ENCODE measurements around the gene ATG10. TPM values are rescaled to one million over a fixed set of nuclear protein-coding genes. Genes with fewer than 3 reads are reported as not detected.

ATG10 gene
- total RNA-seq, 1 donor from 2014 or later, result 5.3 TPM

DNA sequence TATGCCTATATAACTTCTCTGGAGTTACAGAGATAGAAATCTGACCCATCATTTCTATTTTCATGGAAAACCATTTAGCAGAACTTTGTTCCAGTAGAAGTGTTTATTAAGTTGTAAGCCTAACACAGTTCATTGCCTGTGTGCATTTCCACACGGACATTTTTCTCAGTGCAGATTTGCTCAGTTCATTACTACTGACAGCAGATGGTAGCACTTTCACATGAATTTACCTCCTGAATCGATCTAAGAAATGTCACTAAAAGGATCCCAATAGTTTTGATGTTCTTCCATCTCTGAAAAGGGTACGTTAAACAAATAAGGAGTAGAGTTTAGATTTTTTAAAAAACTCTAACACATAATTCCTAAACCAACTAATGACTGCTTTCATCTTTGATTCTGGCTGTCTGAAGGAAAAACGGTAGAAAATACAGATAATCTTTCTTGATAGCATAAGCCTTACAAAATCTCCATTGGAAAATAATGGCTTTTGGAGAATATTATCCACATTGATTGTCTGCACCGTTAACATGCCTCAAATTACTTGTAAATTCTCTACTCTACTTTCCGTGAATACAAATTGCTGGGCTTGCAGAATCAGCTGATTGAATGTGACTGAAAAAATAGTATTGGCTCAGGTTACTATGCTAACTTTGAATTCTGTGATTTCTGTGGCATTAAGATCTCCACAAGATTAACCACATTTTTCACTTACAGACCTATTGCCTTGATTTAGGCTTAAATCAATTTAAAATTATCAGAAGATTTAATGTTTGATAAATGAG lies 273.2 kb downstream of the ATG10 start:
- Mint-ChIP-seq H3K4me1 (no peaks in the 10 kb centered on the region), H3K9me3 (peaks cover 17% of the 10 kb centered on the region), H3K4me3 (no peak overlapping the region), H3K27ac (no peak overlapping the region), H3K36me3 (ENCODE audit: low read depth) (peaks cover 12% of the 10 kb centered on the region), H3K27me3 (no peaks in the 10 kb centered on the region)
- DNase-seq (no peak), ATAC-seq (ENCODE audit: low read depth) (no peak)
- TF ChIP-seq, protein P1, sequence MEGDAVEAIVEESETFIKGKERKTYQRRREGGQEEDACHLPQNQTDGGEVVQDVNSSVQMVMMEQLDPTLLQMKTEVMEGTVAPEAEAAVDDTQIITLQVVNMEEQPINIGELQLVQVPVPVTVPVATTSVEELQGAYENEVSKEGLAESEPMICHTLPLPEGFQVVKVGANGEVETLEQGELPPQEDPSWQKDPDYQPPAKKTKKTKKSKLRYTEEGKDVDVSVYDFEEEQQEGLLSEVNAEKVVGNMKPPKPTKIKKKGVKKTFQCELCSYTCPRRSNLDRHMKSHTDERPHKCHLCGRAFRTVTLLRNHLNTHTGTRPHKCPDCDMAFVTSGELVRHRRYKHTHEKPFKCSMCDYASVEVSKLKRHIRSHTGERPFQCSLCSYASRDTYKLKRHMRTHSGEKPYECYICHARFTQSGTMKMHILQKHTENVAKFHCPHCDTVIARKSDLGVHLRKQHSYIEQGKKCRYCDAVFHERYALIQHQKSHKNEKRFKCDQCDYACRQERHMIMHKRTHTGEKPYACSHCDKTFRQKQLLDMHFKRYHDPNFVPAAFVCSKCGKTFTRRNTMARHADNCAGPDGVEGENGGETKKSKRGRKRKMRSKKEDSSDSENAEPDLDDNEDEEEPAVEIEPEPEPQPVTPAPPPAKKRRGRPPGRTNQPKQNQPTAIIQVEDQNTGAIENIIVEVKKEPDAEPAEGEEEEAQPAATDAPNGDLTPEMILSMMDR (IDR thresholded peaks at IDR 0.05), result no peak
- intact Hi-C loops (cut with micrococcal nuclease), result no loop called here
- CTCF ChIA-PET, result no interaction called here
- POLR2A ChIA-PET, result no interaction called here

GRCh38 chr5:82246960-82247574 lies 275.2 kb downstream of the ATG10 start:
- DNase-seq, result no peak
- Mint-ChIP-seq H3K27ac (no peak overlapping the region), H3K4me3 (no peak overlapping the region), H3K9me3 (peaks cover 17% of the 10 kb centered on the region), H3K27me3 (no peaks in the 10 kb centered on the region), H3K36me3 (ENCODE audit: low read depth) (peaks cover 12% of the 10 kb centered on the region), H3K4me1 (no peaks in the 10 kb centered on the region)
- ChIA-PET CTCF (no interaction called here), POLR2A (interaction anchor here (0.8 kb wide), 1 partner anchor 31 kb away, joined by 5 read pairs; the partner anchor contains the start of gene RPS23)
- TF ChIP-seq, protein P1 (IDR thresholded peaks at IDR 0.05), result no peak
- no peak for ATAC-seq (ENCODE audit: low read depth)
- intact Hi-C loops (cut with micrococcal nuclease), result no loop called here

GRCh38 chr5:82252744-82253143 lies 280.9 kb downstream of the ATG10 start:
- CTCF ChIA-PET, result no interaction called here
- no peaks in the 10 kb centered on the region for H3K27me3 Mint-ChIP-seq
- intact Hi-C loops (cut with micrococcal nuclease), result no loop called here
- H3K4me3 Mint-ChIP-seq, result no peak overlapping the region
- H3K36me3 Mint-ChIP-seq (ENCODE audit: low read depth), result peaks cover 12% of the 10 kb centered on the region
- TF ChIP-seq, protein P1 (IDR thresholded peaks at IDR 0.05), result no peak
- H3K27ac Mint-ChIP-seq, result no peak overlapping the region
- peaks cover 6% of the 10 kb centered on the region for H3K9me3 Mint-ChIP-seq
- DNase-seq (no peak), ATAC-seq (ENCODE audit: low read depth) (no peak)
- H3K4me1 Mint-ChIP-seq, result peaks cover 2% of the 10 kb centered on the region
- POLR2A ChIA-PET, result no interaction called here

DNA sequence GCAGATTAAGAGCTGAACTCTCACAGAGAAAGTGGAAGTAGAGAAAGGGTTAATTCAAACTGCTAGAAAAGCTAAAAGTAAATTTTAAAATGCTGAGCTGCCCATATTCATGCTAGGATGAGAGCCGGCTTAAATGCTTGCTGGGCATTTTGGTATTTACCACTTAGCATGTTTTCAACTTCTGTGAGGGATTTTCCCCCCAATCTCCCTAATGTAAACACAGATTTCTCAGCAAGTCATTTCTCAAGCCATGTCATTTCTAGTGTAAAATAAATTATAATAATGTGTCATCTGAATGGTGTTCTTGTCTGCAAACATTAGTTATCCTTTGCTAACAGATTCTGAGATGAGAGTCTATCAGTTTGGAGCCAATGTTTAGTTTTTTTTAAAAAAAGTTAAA lies 284.0 kb downstream of the ATG10 start:
- ChIA-PET CTCF (interaction anchor here (0.7 to 1.1 kb wide), 2 partner anchors 90 to 830 kb away, joined by 3 read pairs; no protein-coding TSS in a partner anchor), POLR2A (interaction anchor here (1.5 kb wide), 1 partner anchor 23 kb away, joined by 4 read pairs; the partner anchor contains the start of gene RPS23)
- H3K36me3 Mint-ChIP-seq (ENCODE audit: low read depth), result peaks cover 4% of the 10 kb centered on the region
- H3K4me1 Mint-ChIP-seq, result peaks cover 2% of the 10 kb centered on the region
- no peak for ATAC-seq (ENCODE audit: low read depth)
- no peak for DNase-seq
- intact Hi-C loops (cut with micrococcal nuclease), result no loop called here
- no peak overlapping the region for H3K4me3 Mint-ChIP-seq
- TF ChIP-seq, protein P1 (IDR thresholded peaks at IDR 0.05), result no peak
- H3K27me3 Mint-ChIP-seq, result no peaks in the 10 kb centered on the region
- H3K9me3 Mint-ChIP-seq, result no peaks in the 10 kb centered on the region
- H3K27ac Mint-ChIP-seq, result no peak overlapping the region

GRCh38 chr5:82257247-82257646 lies 285.4 kb downstream of the ATG10 start:
- ChIA-PET POLR2A (no interaction called here), CTCF (no interaction called here)
- Mint-ChIP-seq H3K36me3 (ENCODE audit: low read depth) (peaks cover 4% of the 10 kb centered on the region), H3K27ac (no peak overlapping the region), H3K27me3 (no peaks in the 10 kb centered on the region), H3K9me3 (no peaks in the 10 kb centered on the region), H3K4me3 (no peak overlapping the region), H3K4me1 (peaks cover 2% of the 10 kb centered on the region)
- intact Hi-C loops (cut with micrococcal nuclease), result no loop called here
- no peak for DNase-seq
- ATAC-seq (ENCODE audit: low read depth), result no peak
- TF ChIP-seq, protein P1 (IDR thresholded peaks at IDR 0.05), result no peak

Data from activated B cell treated with CpG ODN at 0.5 μM for 24 hours (primary cell).